ENCODE measurements around the gene COMMD8. TPM values are rescaled to one million over a fixed set of nuclear protein-coding genes. Genes with fewer than 3 reads are reported as not detected.

Gene COMMD8
- total and polyA plus RNA-seq, 5 experiments from 2014 or later = 17.9 to 61.5 (median 42.5) TPM

GRCh38 chr4:47468706-47469365 is 5.3 kb upstream of the COMMD8 start:
- Mint-ChIP-seq H3K27me3 (peaks cover 0 to 10% (median 0%) of the 10 kb centered on the region in 5 donors), H3K9me3 (no peaks in the 10 kb centered on the region), H3K4me1 (peaks cover under 1 to 4% (median 2%) of the 10 kb centered on the region in 4 donors), H3K36me3 (no peaks in the 10 kb centered on the region), H3K4me3 (no peak overlapping the region), H3K27ac (no peak overlapping the region)
- POLR2A ChIA-PET = no interaction called here
- ATAC-seq = no peak
- no peak for DNase-seq

DNA sequence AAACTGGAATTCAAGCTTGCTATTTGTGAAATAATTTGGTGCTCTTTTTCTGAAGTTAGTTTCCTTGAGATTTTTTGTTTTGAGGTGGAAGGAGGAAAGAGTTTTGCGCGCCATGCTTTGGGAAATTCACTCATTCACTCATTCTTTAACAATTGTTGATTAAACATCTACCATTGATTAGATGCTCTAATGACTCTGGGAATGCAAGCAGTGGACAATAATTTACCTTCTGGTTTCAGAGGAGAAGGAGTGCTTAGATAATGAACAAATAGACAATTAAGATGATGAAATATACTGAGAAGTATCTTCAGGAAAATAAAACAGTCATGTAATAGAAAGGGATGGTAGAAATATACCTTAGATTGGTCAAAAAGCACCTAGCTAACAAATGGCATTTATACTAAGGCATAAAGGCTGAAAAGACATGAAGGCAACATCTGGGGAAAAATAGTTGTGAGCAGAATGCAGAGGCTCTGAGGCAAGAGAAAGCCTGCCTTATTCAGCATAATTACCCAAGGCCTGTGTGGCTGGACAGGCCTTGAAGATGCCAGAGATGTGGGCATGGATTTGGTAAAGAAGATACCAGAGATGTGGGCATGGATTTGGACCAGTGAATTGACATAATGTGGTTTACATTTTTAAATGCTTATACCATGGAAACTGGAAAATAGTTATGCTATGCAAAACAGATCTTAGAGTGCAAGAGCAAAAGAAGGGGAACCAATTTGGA is 2.7 kb upstream of the COMMD8 start:
- no peaks in the 10 kb centered on the region for H3K36me3 Mint-ChIP-seq
- no peaks in the 10 kb centered on the region for H3K9me3 Mint-ChIP-seq
- POLR2A ChIA-PET = no interaction called here
- H3K27ac Mint-ChIP-seq = peak overlapping the region in 4 of 10 donors; percentile 3 to 54 (median 8)
- no peak overlapping the region for H3K4me3 Mint-ChIP-seq
- H3K4me1 Mint-ChIP-seq = peaks cover 15 to 27% (median 24%) of the 10 kb centered on the region in 4 donors
- H3K27me3 Mint-ChIP-seq = peaks cover 0 to 6% (median 0%) of the 10 kb centered on the region in 5 donors
- ATAC-seq (no peak), DNase-seq (no peak)

GRCh38 chr4:47465004-47465403 is 1.5 kb upstream of the COMMD8 start:
- Mint-ChIP-seq H3K4me3 (no peak overlapping the region), H3K9me3 (no peaks in the 10 kb centered on the region), H3K4me1 (peaks cover 15 to 36% (median 33%) of the 10 kb centered on the region in 4 donors), H3K27me3 (peaks cover 0 to 6% (median 0%) of the 10 kb centered on the region in 5 donors), H3K27ac (no peak overlapping the region), H3K36me3 (peaks cover 0 to 1% (median 0%) of the 10 kb centered on the region in 3 donors)
- DNase-seq (no peak), ATAC-seq (no peak)
- POLR2A ChIA-PET = interaction anchor here (3.1 kb wide), 1 partner anchor 20 kb away, joined by 28 read pairs; the partner anchor contains the start of gene ATP10D

GRCh38 chr4:47462799-47463234 is 685 bp downstream of the COMMD8 start:
- H3K4me1 Mint-ChIP-seq = peaks cover 15 to 49% (median 44%) of the 10 kb centered on the region in 4 donors
- peaks cover 0 to 23% (median 10%) of the 10 kb centered on the region in 3 donors for H3K36me3 Mint-ChIP-seq
- POLR2A ChIA-PET = interaction anchor here (0.6 to 3.1 kb wide), 3 partner anchors 23 to 102 kb away, joined by 3 to 28 read pairs (median 9); partner anchors contain the start of gene ATP10D
- H3K4me3 Mint-ChIP-seq = peak overlapping the region; percentile 87 to 95 (median 90)
- peak in 1 of 2 donors; percentile 5 for ATAC-seq
- H3K27me3 Mint-ChIP-seq = no peaks in the 10 kb centered on the region
- H3K9me3 Mint-ChIP-seq = no peaks in the 10 kb centered on the region
- peak overlapping the region; percentile 89 to 99 (median 96) for H3K27ac Mint-ChIP-seq
- no peak for DNase-seq

- DNase-seq (no peak), ATAC-seq (no peak)
- H3K27me3 Mint-ChIP-seq = no peaks in the 10 kb centered on the region
- POLR2A ChIA-PET = no interaction called here
- H3K9me3 Mint-ChIP-seq = no peaks in the 10 kb centered on the region
- peaks cover 9 to 59% (median 34%) of the 10 kb centered on the region in 3 donors for H3K36me3 Mint-ChIP-seq
- peak overlapping the region in 2 of 10 donors; percentile 14 to 44 for H3K27ac Mint-ChIP-seq
- H3K4me1 Mint-ChIP-seq = peaks cover 4 to 13% (median 5%) of the 10 kb centered on the region in 4 donors
- H3K4me3 Mint-ChIP-seq = no peak overlapping the region
Measured at GRCh38 chr4:47451657-47452056, 11.8 kb downstream of the COMMD8 start.

GRCh38 chr4:47444031-47444430 is 19.5 kb downstream of the COMMD8 start:
- Mint-ChIP-seq H3K27ac (no peak overlapping the region), H3K36me3 (peaks cover 0 to 11% (median 9%) of the 10 kb centered on the region in 3 donors), H3K4me1 (peaks cover 5 to 20% (median 11%) of the 10 kb centered on the region in 4 donors), H3K27me3 (no peaks in the 10 kb centered on the region), H3K4me3 (no peak overlapping the region), H3K9me3 (no peaks in the 10 kb centered on the region)
- ATAC-seq (no peak), DNase-seq (no peak)
- POLR2A ChIA-PET = interaction anchor here (0.5 kb wide), 1 partner anchor 103 kb away, joined by 3 read pairs; no protein-coding TSS in a partner anchor

DNA sequence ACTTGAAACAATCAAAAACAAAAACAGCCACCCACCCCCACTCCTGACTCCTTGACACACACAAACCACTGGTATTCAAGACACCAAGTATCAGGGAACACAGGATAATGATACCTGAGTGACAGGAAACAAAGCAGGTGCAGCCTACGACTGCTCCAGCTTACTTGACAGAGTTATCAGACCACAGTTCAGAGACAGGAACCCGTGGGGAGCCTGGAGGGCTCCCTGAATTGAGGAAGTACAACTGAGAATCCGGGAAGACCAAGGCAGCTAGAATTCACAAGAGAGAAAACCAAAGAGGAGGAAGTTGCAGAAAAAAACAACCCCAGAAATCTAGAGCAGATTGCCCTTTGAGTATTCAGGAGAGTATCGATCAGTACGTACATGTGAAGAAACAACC is 20.5 kb downstream of the COMMD8 start:
- DNase-seq (no peak), ATAC-seq (no peak)
- POLR2A ChIA-PET = no interaction called here
- H3K27ac Mint-ChIP-seq = peak overlapping the region in 1 of 10 donors; percentile 30
- H3K36me3 Mint-ChIP-seq = peaks cover 0 to 11% (median 9%) of the 10 kb centered on the region in 3 donors
- no peaks in the 10 kb centered on the region for H3K9me3 Mint-ChIP-seq
- no peaks in the 10 kb centered on the region for H3K27me3 Mint-ChIP-seq
- peaks cover 5 to 20% (median 11%) of the 10 kb centered on the region in 4 donors for H3K4me1 Mint-ChIP-seq
- H3K4me3 Mint-ChIP-seq = peak overlapping the region in 1 of 10 donors; percentile 24

- no peak for DNase-seq
- peaks cover 0 to 5% (median 0%) of the 10 kb centered on the region in 9 donors for H3K9me3 Mint-ChIP-seq
- ATAC-seq = no peak
- no peak overlapping the region for H3K4me3 Mint-ChIP-seq
- H3K4me1 Mint-ChIP-seq = peaks cover 0 to 2% (median 0%) of the 10 kb centered on the region in 4 donors
- H3K27ac Mint-ChIP-seq = no peak overlapping the region
- H3K27me3 Mint-ChIP-seq = peaks cover 0 to 4% (median 2%) of the 10 kb centered on the region in 5 donors
- POLR2A ChIA-PET = no interaction called here
- peaks cover 0 to 3% (median 0%) of the 10 kb centered on the region in 3 donors for H3K36me3 Mint-ChIP-seq
Measured at GRCh38 chr4:47434931-47435330, 28.6 kb downstream of the COMMD8 start.

GRCh38 chr4:47432749-47433148 is 30.8 kb downstream of the COMMD8 start:
- ATAC-seq (no peak), DNase-seq (no peak)
- H3K36me3 Mint-ChIP-seq = peaks cover 0 to 3% (median 0%) of the 10 kb centered on the region in 3 donors
- no peak overlapping the region for H3K4me3 Mint-ChIP-seq
- POLR2A ChIA-PET = no interaction called here
- peaks cover 0 to 2% (median 0%) of the 10 kb centered on the region in 4 donors for H3K4me1 Mint-ChIP-seq
- H3K27me3 Mint-ChIP-seq = peaks cover 0 to 6% (median 3%) of the 10 kb centered on the region in 5 donors
- H3K9me3 Mint-ChIP-seq = peaks cover 0 to 5% (median 0%) of the 10 kb centered on the region in 9 donors
- no peak overlapping the region for H3K27ac Mint-ChIP-seq

DNA sequence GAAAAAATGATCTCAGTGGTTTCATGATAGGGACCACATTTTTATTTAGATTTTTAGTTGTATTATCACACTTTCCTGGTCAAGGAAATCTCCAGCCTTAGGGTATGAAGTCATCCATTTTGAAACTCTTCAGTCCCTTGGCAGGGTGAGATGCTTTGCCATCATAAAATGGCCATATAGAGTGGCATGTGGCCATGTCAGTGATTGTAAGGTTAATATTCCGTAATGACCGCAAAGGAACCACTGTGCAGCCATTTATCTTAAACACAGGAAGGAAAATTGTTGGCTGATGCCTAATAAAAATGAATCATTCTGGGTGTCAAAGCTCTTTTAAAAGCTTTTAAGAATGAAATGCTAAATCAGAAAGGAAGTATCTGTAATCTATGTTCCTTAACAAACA is 35.6 kb downstream of the COMMD8 start:
- no peaks in the 10 kb centered on the region for H3K9me3 Mint-ChIP-seq
- H3K36me3 Mint-ChIP-seq = no peaks in the 10 kb centered on the region
- no peak overlapping the region for H3K27ac Mint-ChIP-seq
- H3K4me1 Mint-ChIP-seq = peaks cover 0 to 2% (median 0%) of the 10 kb centered on the region in 4 donors
- POLR2A ChIA-PET = no interaction called here
- H3K27me3 Mint-ChIP-seq = peaks cover 0 to 3% (median 2%) of the 10 kb centered on the region in 5 donors
- DNase-seq (no peak), ATAC-seq (no peak)
- no peak overlapping the region for H3K4me3 Mint-ChIP-seq

GRCh38 chr4:47425628-47426027 is 37.9 kb downstream of the COMMD8 start:
- no peak overlapping the region for H3K4me3 Mint-ChIP-seq
- no peaks in the 10 kb centered on the region for H3K36me3 Mint-ChIP-seq
- H3K4me1 Mint-ChIP-seq = peaks cover 0 to 2% (median 0%) of the 10 kb centered on the region in 4 donors
- H3K27ac Mint-ChIP-seq = no peak overlapping the region
- no peaks in the 10 kb centered on the region for H3K9me3 Mint-ChIP-seq
- POLR2A ChIA-PET = no interaction called here
- H3K27me3 Mint-ChIP-seq = peaks cover 7 to 14% (median 8%) of the 10 kb centered on the region in 5 donors
- ATAC-seq (no peak), DNase-seq (no peak)

DNA sequence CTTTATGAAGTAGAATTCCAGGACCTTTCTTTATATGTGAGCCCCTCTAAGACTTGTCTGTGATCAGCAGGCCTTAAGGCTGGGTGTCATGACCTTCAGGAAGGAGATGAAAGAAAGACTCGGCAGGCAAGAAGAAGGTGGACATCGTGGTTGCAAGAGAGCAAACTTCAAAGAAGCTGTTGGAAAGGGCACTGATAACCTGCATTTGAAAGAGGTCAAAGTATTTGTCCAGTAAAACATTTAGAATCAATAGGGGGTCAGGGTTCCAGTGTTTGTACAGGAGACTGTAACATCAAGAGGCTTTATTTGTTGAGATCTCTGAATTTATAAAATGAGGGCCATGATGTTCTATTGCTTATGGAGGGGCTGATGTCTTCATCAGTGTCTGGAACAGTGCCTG is 44.2 kb downstream of the COMMD8 start:
- Mint-ChIP-seq H3K4me1 (no peaks in the 10 kb centered on the region), H3K9me3 (no peaks in the 10 kb centered on the region), H3K27ac (no peak overlapping the region), H3K4me3 (no peak overlapping the region), H3K36me3 (no peaks in the 10 kb centered on the region), H3K27me3 (peaks cover 5 to 17% (median 8%) of the 10 kb centered on the region in 5 donors)
- POLR2A ChIA-PET = no interaction called here
- ATAC-seq = no peak
- DNase-seq = no peak

GRCh38 chr4:47418147-47418546 is 45.4 kb downstream of the COMMD8 start:
- Mint-ChIP-seq H3K36me3 (no peaks in the 10 kb centered on the region), H3K27me3 (peaks cover 5 to 17% (median 8%) of the 10 kb centered on the region in 5 donors), H3K4me3 (no peak overlapping the region), H3K27ac (no peak overlapping the region), H3K4me1 (no peaks in the 10 kb centered on the region), H3K9me3 (no peaks in the 10 kb centered on the region)
- no peak for DNase-seq
- POLR2A ChIA-PET = no interaction called here
- ATAC-seq = no peak
